ENCODE measurements around the gene PIAS3.
"Not testable (repeated sequence)": the region's sequence is repeated elsewhere in the genome, so short reads cannot be mapped to it uniquely, and the experiment has no call there.

PIAS3 gene

GRCh38 chr1:145812977-145813810 is 45.7 kb downstream of the PIAS3 start:
- not testable (repeated sequence) for H2AFZ ChIP-seq (ENCODE audit: low read depth); H3K27me3 ChIP-seq (ENCODE audit: insufficient read depth, low read depth); H3K9ac ChIP-seq; H3K4me3 ChIP-seq (IDR thresholded peaks at IDR 0.05; ENCODE audit: insufficient read depth, low read depth, low read length); H3K36me3 ChIP-seq (ENCODE audit: insufficient read depth); H4K20me1 ChIP-seq (ENCODE audit: insufficient read depth)
- Histone ChIP-seq H3K4me2 (peak overlapping the region; percentile 69), H3K79me2 (ENCODE audit: insufficient read depth, low read depth) (peaks cover 42% of the 10 kb centered on the region; the same call in 1 of the 2 replicates), H3K27ac (peak overlapping the region; percentile 40; the same call in 1 of the 2 replicates), H3K4me1 (ENCODE audit: low read depth, poor library complexity, severe bottlenecking) (peaks cover 29% of the 10 kb centered on the region)

GRCh38 chr1:145806844-145807243 is 52.0 kb downstream of the PIAS3 start:
- no peak overlapping the region for H3K27ac ChIP-seq
- peaks cover 16% of the 10 kb centered on the region; the same call in 1 of the 2 replicates for H4K20me1 ChIP-seq (ENCODE audit: insufficient read depth)
- no peak overlapping the region for H3K4me3 ChIP-seq (IDR thresholded peaks at IDR 0.05; ENCODE audit: insufficient read depth, low read depth, low read length)
- no peak for TF ChIP-seq CTCF (conservative IDR thresholded peaks at IDR 0.05; ENCODE audit: low read depth, low read length)
- no peak overlapping the region for H3K9ac ChIP-seq
- no peaks in the 10 kb centered on the region for H3K27me3 ChIP-seq (ENCODE audit: insufficient read depth, low read depth)
- peaks cover 35% of the 10 kb centered on the region for H3K4me1 ChIP-seq (ENCODE audit: low read depth, poor library complexity, severe bottlenecking)
- H3K36me3 ChIP-seq (ENCODE audit: insufficient read depth) = 0 out of 2 replicates have a peak, but pooled peaks cover 3% of the 10 kb centered on the region
- no peak overlapping the region for H2AFZ ChIP-seq (ENCODE audit: low read depth)
- peaks cover 69% of the 10 kb centered on the region for H3K79me2 ChIP-seq (ENCODE audit: insufficient read depth, low read depth)
- H3K4me2 ChIP-seq = no peak overlapping the region

GRCh38 chr1:145806408-145806807 is 52.5 kb downstream of the PIAS3 start:
- H2AFZ ChIP-seq (ENCODE audit: low read depth) = no peak overlapping the region
- peaks cover 73% of the 10 kb centered on the region for H3K79me2 ChIP-seq (ENCODE audit: insufficient read depth, low read depth)
- H4K20me1 ChIP-seq (ENCODE audit: insufficient read depth) = peaks cover 16% of the 10 kb centered on the region; the same call in 1 of the 2 replicates
- no peak overlapping the region for H3K4me3 ChIP-seq (IDR thresholded peaks at IDR 0.05; ENCODE audit: insufficient read depth, low read depth, low read length)
- H3K36me3 ChIP-seq (ENCODE audit: insufficient read depth) = 0 out of 2 replicates have a peak, but pooled peaks cover 3% of the 10 kb centered on the region
- H3K27me3 ChIP-seq (ENCODE audit: insufficient read depth, low read depth) = no peaks in the 10 kb centered on the region
- no peak overlapping the region for H3K9ac ChIP-seq
- no peak for TF ChIP-seq CTCF (conservative IDR thresholded peaks at IDR 0.05; ENCODE audit: low read depth, low read length)
- H3K4me2 ChIP-seq = no peak overlapping the region
- no peak overlapping the region for H3K27ac ChIP-seq
- peaks cover 35% of the 10 kb centered on the region for H3K4me1 ChIP-seq (ENCODE audit: low read depth, poor library complexity, severe bottlenecking)

GRCh38 chr1:145805057-145805456 is 53.8 kb downstream of the PIAS3 start:
- peaks cover 16% of the 10 kb centered on the region; the same call in 1 of the 2 replicates for H4K20me1 ChIP-seq (ENCODE audit: insufficient read depth)
- H3K27me3 ChIP-seq (ENCODE audit: insufficient read depth, low read depth) = no peaks in the 10 kb centered on the region
- H3K4me2 ChIP-seq = no peak overlapping the region
- no peak overlapping the region for H3K9ac ChIP-seq
- no peak overlapping the region for H2AFZ ChIP-seq (ENCODE audit: low read depth)
- peaks cover 35% of the 10 kb centered on the region for H3K4me1 ChIP-seq (ENCODE audit: low read depth, poor library complexity, severe bottlenecking)
- no peak overlapping the region for H3K4me3 ChIP-seq (IDR thresholded peaks at IDR 0.05; ENCODE audit: insufficient read depth, low read depth, low read length)
- no peak for TF ChIP-seq CTCF (conservative IDR thresholded peaks at IDR 0.05; ENCODE audit: low read depth, low read length)
- H3K36me3 ChIP-seq (ENCODE audit: insufficient read depth) = 0 out of 2 replicates have a peak, but pooled peaks cover 3% of the 10 kb centered on the region
- no peak overlapping the region for H3K27ac ChIP-seq
- peaks cover 86% of the 10 kb centered on the region for H3K79me2 ChIP-seq (ENCODE audit: insufficient read depth, low read depth)

Data from KMS-11 (cell line).